Uterus (tissue), 2 donors: ENCODE results near the gene ZC4H2.

Source experiments
- CTCF ChIP-seq, 4 experiments: fragments of 200-600 bp in 2 of 4; fragments of 450-650 bp in 2 of 4; sonication (generic) in 2 of 4; IDR thresholded peaks; one replicate each; pipeline ENCODE4 v1.5.1; 2016 to 2019; ENCODE audit warnings: antibody characterized with exemption in 4 of 4, mild to moderate bottlenecking in 2 of 4, moderate library complexity in 1 of 4
- POLR2A ChIP-seq, 2 donors: fragments of 450-650 bp; IDR thresholded peaks; one replicate each; pipeline ENCODE4 v1.6.1; 2016; ENCODE audit warnings: antibody characterized with exemption in 2 of 2, mild to moderate bottlenecking in 1 of 2, moderate library complexity in 1 of 2

- TF ChIP-seq CTCF (IDR thresholded peaks at IDR 0.05) (no peak), POLR2A (IDR thresholded peaks at IDR 0.05) (no peak)
These were observed 68.1 kb downstream of the ZC4H2 start for GRCh38 chrX:64908121-64908520.
